GM12878 (cell line): ENCODE results near the gene AKAP7.

ENCODE experiments used
- CREB1 ChIP-seq: IDR thresholded peaks from 2 replicates; pipeline ENCODE4 v1.6.1; 2012; ENCODE audit warnings: low read depth, mild to moderate bottlenecking, inconsistent platforms
- EZH2 ChIP-seq: IDR thresholded peaks from 2 replicates; pipeline ENCODE4 v1.6.1; 2012; ENCODE audit warnings: low read depth, mild to moderate bottlenecking, control low read depth, inconsistent platforms, low read length, borderline replicate concordance; ENCODE audit not compliant: control insufficient read depth
- GABPA ChIP-seq: IDR thresholded peaks from 2 replicates; pipeline ENCODE4 v1.6.1; 2014; ENCODE audit warnings: antibody characterized with exemption, low read depth, mild to moderate bottlenecking, inconsistent platforms
- MEF2B ChIP-seq: fragments of 450-650 bp; IDR thresholded peaks from 2 replicates; pipeline ENCODE4 v1.6.1; 2018; ENCODE audit warnings: mild to moderate bottlenecking, moderate library complexity; ENCODE audit not compliant: partially characterized antibody, poor library complexity, severe bottlenecking
- POLR2A ChIP-seq: IDR thresholded peaks from 2 replicates; pipeline ENCODE4 v1.6.1; 2011; ENCODE audit warnings: low read depth, mild to moderate bottlenecking, low read length
- SIN3A ChIP-seq: IDR thresholded peaks from 2 replicates; pipeline ENCODE4 v1.6.1; 2012; ENCODE audit warnings: low read depth, low read length, improper control_type of control experiment
- SUZ12 ChIP-seq: fragments of 200-600 bp; sonication (generic); IDR thresholded peaks from one replicate; pipeline ENCODE4 v1.6.1; 2018; ENCODE audit warnings: antibody characterized with exemption, mild to moderate bottlenecking; ENCODE audit not compliant: unreplicated experiment
- ZNF274 ChIP-seq: IDR thresholded peaks from one replicate; pipeline ENCODE4 v1.8.0; 2011; ENCODE audit not compliant: insufficient read length, insufficient read depth
- ZNF384 ChIP-seq: IDR thresholded peaks from 2 replicates; pipeline ENCODE4 v1.6.1; 2012; ENCODE audit warnings: low read depth, mild to moderate bottlenecking, low read length, improper control_type of control experiment, borderline replicate concordance
- TF ChIP-seq, protein P1 (sequence below): IDR thresholded peaks from 2 replicates; pipeline ENCODE4 v1.6.1; 2011; ENCODE audit warnings: mild to moderate bottlenecking, low read depth, low read length, moderate library complexity; ENCODE audit not compliant: insufficient replicate concordance
- TF ChIP-seq, protein P2 (sequence below): IDR thresholded peaks from 2 replicates; pipeline ENCODE4 v1.6.1; 2011; ENCODE audit warnings: low read depth, low read length, improper control_type of control experiment, borderline replicate concordance
- TF ChIP-seq, protein P3 (sequence below): IDR thresholded peaks from 2 replicates; pipeline ENCODE4 v1.6.1; 2012; ENCODE audit warnings: low read depth, low read length, improper control_type of control experiment

DNA sequence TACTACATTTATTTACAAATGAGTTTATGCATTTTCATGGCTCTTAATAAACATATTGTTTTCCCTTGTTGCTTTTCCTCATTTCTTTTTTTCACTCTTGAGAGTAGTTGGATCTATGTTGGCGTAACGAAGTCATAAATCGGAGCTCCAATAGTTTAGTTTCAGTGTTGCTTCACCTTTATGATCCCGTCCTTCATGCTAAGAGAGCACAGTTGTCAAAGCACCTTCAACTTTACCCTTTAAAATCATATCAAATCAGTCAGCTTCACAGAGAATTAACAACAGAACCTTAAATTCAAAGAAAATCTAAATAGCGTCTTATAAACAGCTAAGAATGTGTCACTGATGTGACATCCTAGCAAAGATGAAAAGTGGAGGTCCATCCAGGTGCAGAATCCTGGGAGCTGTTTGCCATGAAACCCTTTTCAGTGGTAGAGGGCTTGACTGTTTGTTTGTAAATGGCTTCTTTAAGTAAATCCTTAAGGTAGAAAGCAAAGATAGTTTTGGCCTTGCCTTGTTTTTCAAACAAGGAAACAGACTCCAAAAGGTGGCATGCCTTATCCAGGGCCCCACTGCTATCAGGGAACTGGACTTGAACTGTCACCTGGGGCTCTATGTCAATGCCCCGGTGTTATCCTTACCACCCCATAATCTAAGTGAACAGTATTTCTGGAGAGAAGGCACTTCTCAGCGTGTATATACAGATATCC, 148.4 kb downstream of the AKAP7 start:
- TF ChIP-seq CREB1 (no peak), ZNF384 (no peak), GABPA (no peak), EZH2 (no peak), MEF2B (no peak), POLR2A (no peak), SUZ12 (no peak), ZNF274 (no peak), SIN3A (no peak)
- TF ChIP-seq, protein P1, sequence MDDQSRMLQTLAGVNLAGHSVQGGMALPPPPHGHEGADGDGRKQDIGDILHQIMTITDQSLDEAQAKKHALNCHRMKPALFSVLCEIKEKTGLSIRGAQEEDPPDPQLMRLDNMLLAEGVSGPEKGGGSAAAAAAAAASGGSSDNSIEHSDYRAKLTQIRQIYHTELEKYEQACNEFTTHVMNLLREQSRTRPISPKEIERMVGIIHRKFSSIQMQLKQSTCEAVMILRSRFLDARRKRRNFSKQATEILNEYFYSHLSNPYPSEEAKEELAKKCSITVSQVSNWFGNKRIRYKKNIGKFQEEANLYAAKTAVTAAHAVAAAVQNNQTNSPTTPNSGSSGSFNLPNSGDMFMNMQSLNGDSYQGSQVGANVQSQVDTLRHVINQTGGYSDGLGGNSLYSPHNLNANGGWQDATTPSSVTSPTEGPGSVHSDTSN: no peak
- TF ChIP-seq, protein P2, sequence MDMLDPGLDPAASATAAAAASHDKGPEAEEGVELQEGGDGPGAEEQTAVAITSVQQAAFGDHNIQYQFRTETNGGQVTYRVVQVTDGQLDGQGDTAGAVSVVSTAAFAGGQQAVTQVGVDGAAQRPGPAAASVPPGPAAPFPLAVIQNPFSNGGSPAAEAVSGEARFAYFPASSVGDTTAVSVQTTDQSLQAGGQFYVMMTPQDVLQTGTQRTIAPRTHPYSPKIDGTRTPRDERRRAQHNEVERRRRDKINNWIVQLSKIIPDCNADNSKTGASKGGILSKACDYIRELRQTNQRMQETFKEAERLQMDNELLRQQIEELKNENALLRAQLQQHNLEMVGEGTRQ: no peak
- TF ChIP-seq, protein P3, sequence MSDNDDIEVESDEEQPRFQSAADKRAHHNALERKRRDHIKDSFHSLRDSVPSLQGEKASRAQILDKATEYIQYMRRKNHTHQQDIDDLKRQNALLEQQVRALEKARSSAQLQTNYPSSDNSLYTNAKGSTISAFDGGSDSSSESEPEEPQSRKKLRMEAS: no peak
